SK-N-SH (cell line): ENCODE measurements around the gene KIAA0232.

Experiments
- CTCF ChIP-seq: fragments of 200-600 bp; sonication (generic); IDR thresholded peaks from 2 replicates; pipeline ENCODE4 v1.6.1; 2017; ENCODE audit warnings: antibody characterized with exemption, mild to moderate bottlenecking, moderate library complexity
- EP300 ChIP-seq, 2 experiments: IDR thresholded peaks; 2 replicates each; pipeline versions ENCODE4 v1.4.0 to v1.6.1; 2012; ENCODE audit warnings: borderline replicate concordance in 1 of 2, low read depth in 1 of 2, low read length in 1 of 2
- FOXM1 ChIP-seq: IDR thresholded peaks from 2 replicates; pipeline ENCODE4 v1.4.0; 2012; ENCODE audit warnings: low read depth, mild to moderate bottlenecking
- NFIC ChIP-seq: IDR thresholded peaks from 2 replicates; pipeline ENCODE4 v1.4.0; 2012; ENCODE audit warnings: borderline replicate concordance

GRCh38 chr4:6852582-6852981, 70.1 kb downstream of the KIAA0232 start:
- TF ChIP-seq CTCF = no peak
- TF ChIP-seq EP300 (IDR thresholded peaks at IDR 0.05; ENCODE audit: borderline replicate concordance in 1 of 2, low read depth in 1 of 2, low read length in 1 of 2) = no peak
- no peak for TF ChIP-seq FOXM1
- TF ChIP-seq NFIC = no peak
